ENCODE measurements around the gene SDC3. TPM values are rescaled to one million over a fixed set of nuclear protein-coding genes. Genes with fewer than 3 reads are reported as not detected.

Gene SDC3
- polyA plus RNA-seq, 3 donors: 0.05 to 1.2 (median 0.12) TPM

- Mint-ChIP-seq H3K27me3 (ENCODE audit: low read depth in 3 of 3) (peaks cover 38 to 61% (median 56%) of the 10 kb centered on the region in 3 donors), H3K4me1 (peaks cover 13% of the 10 kb centered on the region), H3K36me3 (no peaks in the 10 kb centered on the region), H3K9me3 (peaks cover 0 to 2% (median 0%) of the 10 kb centered on the region in 7 donors), H3K4me3 (no peak overlapping the region), H3K27ac (no peak overlapping the region)
- DNase-seq: peak in 1 of 3 donors; percentile 17
- no peak overlapping the region for H3K9ac ChIP-seq (ENCODE audit: insufficient read depth, low read length, poor library complexity, severe bottlenecking)
- H3K4me1 ChIP-seq (ENCODE audit: control insufficient read depth in 1 of 2, insufficient read depth in 2 of 2, low read length in 2 of 2): no peaks in the 10 kb centered on the region
- H3K27ac ChIP-seq (ENCODE audit: low read depth in 1 of 2, low read length in 2 of 2): no peak overlapping the region
- TF ChIP-seq CTCF (IDR thresholded peaks at IDR 0.05): no peak
- no peaks in the 10 kb centered on the region for H3K79me2 ChIP-seq (ENCODE audit: insufficient read depth, low read length)
- no peaks in the 10 kb centered on the region for H4K20me1 ChIP-seq (ENCODE audit: insufficient read depth, low read length)
- intact Hi-C loops (cut with micrococcal nuclease): no loop called here
- no peak overlapping the region for H3K4me3 ChIP-seq (replicated peaks in 1 of 3; ENCODE audit: low read depth in 2 of 3, low read length in 3 of 3)
- H3K4me2 ChIP-seq (replicated peaks; ENCODE audit: extremely low read depth, low read length, poor library complexity, severe bottlenecking): no peak overlapping the region
- no peaks in the 10 kb centered on the region for H3K9me3 ChIP-seq (replicated peaks in 1 of 2; ENCODE audit: control insufficient read depth in 1 of 2, insufficient read depth in 1 of 2, low read length in 2 of 2)
- H3K36me3 ChIP-seq (replicated peaks in 1 of 2; ENCODE audit: control insufficient read depth in 1 of 2, insufficient read depth in 2 of 2, low read length in 2 of 2): no peaks in the 10 kb centered on the region
- 23% methylated on average over 2 of the region's 5 CpGs for WGBS (ENCODE audit: insufficient coverage)
- H2AFZ ChIP-seq (ENCODE audit: insufficient read depth, low read depth, low read length, poor library complexity, severe bottlenecking): no peak overlapping the region
- peaks cover 6 to 52% of the 10 kb centered on the region in 2 donors for H3K27me3 ChIP-seq (ENCODE audit: control insufficient read depth in 2 of 2, insufficient read depth in 2 of 2, low read length in 2 of 2)
Observed at GRCh38 chr1:30852026-30852425, 56.5 kb downstream of the SDC3 start.

- Mint-ChIP-seq H3K9me3 (peaks cover 0 to 3% (median 0%) of the 10 kb centered on the region in 7 donors), H3K4me1 (peaks cover 13% of the 10 kb centered on the region), H3K27ac (no peak overlapping the region), H3K4me3 (no peak overlapping the region), H3K27me3 (ENCODE audit: low read depth in 3 of 3) (peaks cover 43 to 67% (median 60%) of the 10 kb centered on the region in 3 donors), H3K36me3 (no peaks in the 10 kb centered on the region)
- no peak overlapping the region for H3K27ac ChIP-seq (ENCODE audit: low read depth in 1 of 2, low read length in 2 of 2)
- H3K4me2 ChIP-seq (replicated peaks; ENCODE audit: extremely low read depth, low read length, poor library complexity, severe bottlenecking): no peak overlapping the region
- no peak overlapping the region for H3K9ac ChIP-seq (ENCODE audit: insufficient read depth, low read length, poor library complexity, severe bottlenecking)
- H3K79me2 ChIP-seq (ENCODE audit: insufficient read depth, low read length): no peaks in the 10 kb centered on the region
- no peak overlapping the region for H3K4me3 ChIP-seq (replicated peaks in 1 of 3; ENCODE audit: low read depth in 2 of 3, low read length in 3 of 3)
- peaks cover 12 to 54% of the 10 kb centered on the region in 2 donors for H3K27me3 ChIP-seq (ENCODE audit: control insufficient read depth in 2 of 2, insufficient read depth in 2 of 2, low read length in 2 of 2)
- H3K4me1 ChIP-seq (ENCODE audit: control insufficient read depth in 1 of 2, insufficient read depth in 2 of 2, low read length in 2 of 2): no peaks in the 10 kb centered on the region
- TF ChIP-seq CTCF (IDR thresholded peaks at IDR 0.05): no peak
- no CpG with 5 or more reads among the region's 1 CpG for WGBS (ENCODE audit: insufficient coverage)
- intact Hi-C loops (cut with micrococcal nuclease): no loop called here
- no peaks in the 10 kb centered on the region for H4K20me1 ChIP-seq (ENCODE audit: insufficient read depth, low read length)
- H3K36me3 ChIP-seq (replicated peaks in 1 of 2; ENCODE audit: control insufficient read depth in 1 of 2, insufficient read depth in 2 of 2, low read length in 2 of 2): no peaks in the 10 kb centered on the region
- no peak for DNase-seq
- no peaks in the 10 kb centered on the region for H3K9me3 ChIP-seq (replicated peaks in 1 of 2; ENCODE audit: control insufficient read depth in 1 of 2, insufficient read depth in 1 of 2, low read length in 2 of 2)
- H2AFZ ChIP-seq (ENCODE audit: insufficient read depth, low read depth, low read length, poor library complexity, severe bottlenecking): no peak overlapping the region
Observed at GRCh38 chr1:30851286-30851685, 57.3 kb downstream of the SDC3 start.

Data from CD14-positive monocyte (primary cell).